ENCODE measurements around the gene NUDT17.

- TF ChIP-seq POLR2A (IDR thresholded peaks at IDR 0.05) = no peak
- peak in 1 of 6 experiments; percentile 34 for TF ChIP-seq CTCF (IDR thresholded peaks at IDR 0.05)
These were observed 4.1 kb downstream of the NUDT17 start for GRCh38 chr1:145849356-145850160.

Measured in esophagus squamous epithelium (tissue), 4 donors.